ENCODE measurements around the gene SEL1L.
"Not testable (repeated sequence)": the region's sequence is repeated elsewhere in the genome, so short reads cannot be mapped to it uniquely, and the experiment has no call there.

SEL1L gene

GRCh38 chr14:81525129-81525528, 8.5 kb downstream of the SEL1L start:
- no peak for DNase-seq (ENCODE audit: low read depth)

GRCh38 chr14:81523616-81524015, 10.0 kb downstream of the SEL1L start:
- DNase-seq (ENCODE audit: low read depth), result no peak

GRCh38 chr14:81523016-81523415, 10.6 kb downstream of the SEL1L start:
- DNase-seq (ENCODE audit: low read depth), result no peak

GRCh38 chr14:81521356-81521755, 12.3 kb downstream of the SEL1L start:
- DNase-seq (ENCODE audit: low read depth), result no peak

GRCh38 chr14:81519200-81520011, 14.2 kb downstream of the SEL1L start:
- no peak for DNase-seq (ENCODE audit: low read depth)

DNA sequence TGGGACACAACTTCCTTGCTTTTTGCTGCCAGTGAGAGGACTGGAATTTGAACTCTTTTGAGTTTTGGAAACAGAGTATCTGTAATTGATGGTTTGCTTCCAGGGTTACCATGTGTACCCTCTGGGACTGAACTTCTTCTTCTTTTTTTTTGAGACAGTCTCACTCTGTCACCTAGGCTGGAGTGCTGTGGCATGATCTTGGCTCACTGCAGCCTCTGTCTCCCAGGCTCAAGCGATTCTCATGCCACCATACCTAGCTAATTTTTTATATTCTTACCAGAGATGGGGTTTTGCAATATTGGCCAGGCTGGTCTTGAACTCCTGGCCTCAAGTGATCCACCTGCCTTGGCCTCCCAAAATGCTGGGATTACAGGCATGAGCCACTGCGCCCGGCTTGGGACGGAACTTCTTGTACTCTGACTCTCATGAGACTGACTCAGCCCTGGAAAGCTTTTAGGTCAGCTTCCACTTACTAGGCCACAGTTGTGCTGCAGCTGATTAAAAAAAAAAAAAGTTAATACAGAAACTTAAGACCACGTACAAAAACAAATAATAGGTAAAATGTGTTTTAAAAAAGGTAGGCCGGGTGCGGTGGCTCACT, 15.8 kb downstream of the SEL1L start:
- DNase-seq (ENCODE audit: low read depth), result no peak

DNA sequence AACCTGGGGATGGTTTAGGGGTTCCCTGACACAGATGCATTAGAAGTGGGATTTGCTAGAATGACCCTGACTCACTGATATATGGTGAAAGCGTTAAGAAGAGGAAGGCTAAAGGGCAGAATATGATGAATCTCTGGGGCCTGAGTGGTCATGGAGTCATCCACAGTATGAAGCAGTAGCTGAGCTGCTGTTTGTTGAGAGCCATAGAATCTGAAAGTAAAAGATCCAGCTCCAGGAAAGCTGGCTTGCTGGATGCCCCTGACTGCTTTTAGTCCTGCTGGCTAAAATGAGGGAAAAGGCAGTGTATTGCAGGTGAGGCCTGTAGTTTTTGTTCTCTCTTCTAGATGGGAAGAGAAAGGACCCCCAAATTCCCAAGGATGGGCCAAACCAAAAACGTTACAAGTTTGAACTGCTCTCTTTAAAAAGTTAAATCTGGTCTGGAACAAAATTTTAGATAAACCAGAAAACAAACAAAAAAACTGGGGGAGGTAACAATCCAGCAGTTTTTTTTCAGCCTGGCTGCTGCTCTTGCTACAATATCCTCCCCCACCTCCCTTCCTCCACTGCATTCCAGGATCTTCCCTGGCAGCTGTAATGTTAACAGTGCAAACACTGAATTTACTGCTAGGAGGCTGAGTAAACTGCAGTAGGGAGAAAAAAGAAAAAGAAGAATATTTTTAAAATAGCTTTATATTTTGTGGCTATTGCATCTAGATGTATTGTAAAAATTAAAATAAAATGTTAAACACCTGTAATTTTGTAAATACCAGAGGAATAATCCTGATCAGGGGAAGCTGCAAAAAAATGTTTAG, 16.5 kb downstream of the SEL1L start:
- DNase-seq (ENCODE audit: low read depth), result no peak

GRCh38 chr14:81515927-81516326, 17.7 kb downstream of the SEL1L start:
- DNase-seq (ENCODE audit: low read depth), result not testable (repeated sequence)

- DNase-seq (ENCODE audit: low read depth), result not testable (repeated sequence)
Measured at GRCh38 chr14:81512826-81513225, 20.8 kb downstream of the SEL1L start.

DNA sequence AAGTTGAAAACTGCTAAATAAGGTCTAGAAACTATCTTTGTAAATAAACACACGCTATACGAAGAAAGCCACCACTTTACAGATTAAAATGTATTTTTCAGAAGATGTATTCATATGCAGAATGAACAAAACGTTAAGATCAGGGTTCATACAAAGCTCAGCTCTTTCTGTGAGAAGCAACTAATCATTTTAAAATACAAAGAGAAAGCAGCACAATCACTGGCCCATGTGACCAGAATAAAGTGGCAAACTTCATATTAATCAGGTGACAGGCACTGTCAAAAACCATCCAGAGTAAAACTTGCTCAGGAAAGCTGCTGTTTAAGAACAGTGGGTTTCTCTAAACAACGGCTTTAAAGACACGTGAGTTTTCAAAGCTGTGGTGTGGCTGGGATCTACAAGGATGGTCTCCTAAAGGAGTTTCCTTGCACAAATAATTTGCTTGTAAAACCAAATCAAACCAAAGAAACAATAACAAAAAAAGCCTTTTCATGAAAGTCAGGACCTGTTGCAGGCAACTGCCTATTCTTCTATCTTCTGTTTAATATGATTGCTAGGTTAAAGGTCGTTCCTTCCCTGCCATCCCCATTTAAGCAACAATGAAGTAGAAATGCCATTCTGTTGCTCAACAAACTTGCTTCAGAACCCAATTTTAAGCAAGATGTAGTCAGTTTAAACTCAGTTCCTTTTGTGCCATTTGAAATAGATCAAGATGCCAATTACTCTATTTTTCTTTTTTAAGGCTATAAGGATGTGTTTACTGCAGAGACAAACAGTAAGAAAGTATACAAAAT, 22.3 kb downstream of the SEL1L start:
- no peak for DNase-seq (ENCODE audit: low read depth)

- no peak for DNase-seq (ENCODE audit: low read depth)
Measured at GRCh38 chr14:81509838-81510452, 23.7 kb downstream of the SEL1L start.

GRCh38 chr14:81509321-81509720, 24.3 kb downstream of the SEL1L start:
- no peak for DNase-seq (ENCODE audit: low read depth)

GRCh38 chr14:81506487-81506886, 27.2 kb downstream of the SEL1L start:
- DNase-seq (ENCODE audit: low read depth), result no peak

DNA sequence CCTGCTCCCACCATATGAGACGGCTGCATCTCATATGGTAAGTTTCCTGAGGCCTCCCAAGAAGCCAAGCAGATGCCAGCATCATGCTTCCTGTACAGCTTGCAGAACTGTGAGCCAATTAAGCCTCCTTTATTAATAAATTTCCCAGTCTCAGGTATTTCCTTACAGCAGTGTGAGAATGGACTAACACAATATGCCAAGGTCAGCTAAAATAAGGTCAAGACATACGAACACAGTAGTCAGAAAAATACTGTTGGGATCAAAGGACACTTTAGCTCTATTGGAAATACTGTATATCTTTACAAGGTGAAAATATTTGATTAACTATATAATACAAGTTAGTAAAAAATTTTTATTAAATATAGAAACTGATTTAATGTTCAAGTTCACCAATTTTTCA, 28.8 kb downstream of the SEL1L start:
- DNase-seq (ENCODE audit: low read depth), result no peak

DNA sequence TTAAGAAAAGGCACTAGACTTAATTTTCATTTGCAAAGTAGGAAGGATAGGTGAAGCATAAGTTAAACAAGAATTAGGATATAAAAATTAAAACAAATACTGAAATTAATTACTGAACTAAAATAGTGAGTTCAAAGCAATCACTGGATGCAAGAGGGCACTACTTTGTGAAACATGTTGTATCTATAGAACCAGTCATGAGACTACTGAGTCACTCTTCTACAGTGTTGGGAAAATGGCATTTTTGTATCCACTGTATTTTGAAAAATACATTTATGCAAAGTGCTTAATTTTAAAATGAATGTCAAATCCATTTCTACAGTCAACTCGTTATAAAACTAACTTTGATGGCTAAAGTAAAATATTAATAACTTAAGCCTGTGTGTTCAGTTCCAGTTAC, 47.9 kb downstream of the SEL1L start:
- no peak for DNase-seq (ENCODE audit: low read depth)

GRCh38 chr14:81485372-81485771, 48.3 kb downstream of the SEL1L start:
- DNase-seq (ENCODE audit: low read depth), result no peak

DNA sequence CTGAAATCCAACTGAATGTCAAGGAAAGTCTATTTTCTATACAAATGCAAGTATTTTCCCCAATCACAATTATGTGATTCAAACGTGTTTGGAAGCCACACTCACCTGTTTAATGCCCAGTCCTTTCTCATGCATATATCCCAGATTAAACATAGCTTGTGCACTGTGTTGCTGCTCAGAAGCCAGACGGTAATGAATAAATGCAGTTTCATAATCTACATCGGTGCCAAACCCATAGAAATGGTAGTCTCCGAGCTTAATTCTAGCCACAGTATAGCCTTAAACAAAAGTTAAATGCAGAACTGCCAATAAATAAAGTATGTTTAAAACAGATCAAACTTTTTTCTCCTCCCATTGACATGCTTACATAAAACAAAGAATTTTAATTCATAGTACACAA, 49.5 kb downstream of the SEL1L start:
- DNase-seq (ENCODE audit: low read depth), result no peak

GRCh38 chr14:81480741-81481140, 52.9 kb downstream of the SEL1L start:
- DNase-seq (ENCODE audit: low read depth), result no peak

- DNase-seq (ENCODE audit: low read depth), result no peak
Measured at GRCh38 chr14:81478446-81478845, 55.2 kb downstream of the SEL1L start.

GRCh38 chr14:81476816-81477215, 56.8 kb downstream of the SEL1L start:
- DNase-seq (ENCODE audit: low read depth), result no peak

- no peak for DNase-seq (ENCODE audit: low read depth)
Measured at GRCh38 chr14:81474685-81475324, 58.8 kb downstream of the SEL1L start.

All from stimulated activated CD8-positive, alpha-beta memory T cell treated with anti-CD3 and anti-CD28 coated beads, Interleukin-12 subunit alpha, Interleukin-12 subunit beta, amount 100 ng/mL, for 1 hour (primary cell).